Vagina (tissue), 2 donors: ENCODE results near the gene CEP85L. TPM values are rescaled to one million over a fixed set of nuclear protein-coding genes. Genes with fewer than 3 reads are reported as not detected.

Experiments
- DNase-seq, 2 donors: peaks; one replicate each; pipeline ENCODE4 v3.0.0-alpha.2; 2017; ENCODE audit errors: extremely low spot score in 2 of 2
- H3K27ac ChIP-seq: fragments of 200-600 bp; sonication (generic); one replicate; pipeline ENCODE4 v1.5.1; 2019
- H3K27me3 ChIP-seq: fragments of 200-600 bp; sonication (generic); one replicate; pipeline ENCODE4 v1.5.1; 2019
- H3K36me3 ChIP-seq, 2 donors: fragments of 200-600 bp; sonication (generic); one replicate each; pipeline ENCODE4 v1.5.1; 2017 to 2019
- H3K4me1 ChIP-seq: fragments of 200-600 bp; sonication (generic); one replicate; pipeline ENCODE4 v1.5.1; 2019
- H3K4me3 ChIP-seq, 2 donors: fragments of 200-600 bp; sonication (generic); 1 replicate in 1 of 2; 2 replicates in 1 of 2; pipeline ENCODE4 v1.5.1; 2016 to 2019
- H3K9me3 ChIP-seq: fragments of 200-600 bp; sonication (generic); one replicate; pipeline ENCODE4 v1.5.1; 2019
- POLR2A ChIP-seq, 2 donors: fragments of 450-650 bp; IDR thresholded peaks; one replicate each; pipeline ENCODE4 v1.6.1; 2017; ENCODE audit warnings: antibody characterized with exemption in 2 of 2, mild to moderate bottlenecking in 2 of 2, moderate library complexity in 2 of 2
- POLR2AphosphoS5 ChIP-seq, 2 donors: sonication (generic); formaldehyde crosslinking; IDR thresholded peaks; one replicate each; pipeline ENCODE4 v1.9.0; 2017; ENCODE audit warnings: antibody characterized with exemption in 2 of 2, mild to moderate bottlenecking in 2 of 2, low read depth in 1 of 2; ENCODE audit not compliant: insufficient read depth in 1 of 2
- intact Hi-C: fragments of 100-400 bp; cut with DNase I; formaldehyde crosslinking; loops from one replicate; pipeline ENCODE4 v1.15.1; 2023
- total RNA-seq: library from RNA; depleted of rRNA; stranded (reverse); fragments of >200 nt; gene quantifications from one replicate; pipeline ENCODE4 v1.2.3, GENCODE V29; 2016
- TF ChIP-seq, protein P1 (sequence below), 3 experiments: fragments of 450-650 bp in 2 of 3; fragments of 200-600 bp in 1 of 3; sonication (generic) in 1 of 3; IDR thresholded peaks; one replicate each; pipeline ENCODE4 v1.5.1; 2017 to 2019; ENCODE audit warnings: antibody characterized with exemption in 3 of 3, mild to moderate bottlenecking in 2 of 3, moderate library complexity in 2 of 3

The CEP85L gene
- total RNA-seq, 1 donor from 2014 or later = 11.8 TPM

- no peaks in the 10 kb centered on the region for H3K36me3 ChIP-seq
- no peaks in the 10 kb centered on the region for H3K27me3 ChIP-seq
- H3K4me3 ChIP-seq = no peak overlapping the region
- H3K4me1 ChIP-seq = peaks cover 43% of the 10 kb centered on the region
- TF ChIP-seq POLR2A (IDR thresholded peaks at IDR 0.05) = no peak
- TF ChIP-seq, protein P1, sequence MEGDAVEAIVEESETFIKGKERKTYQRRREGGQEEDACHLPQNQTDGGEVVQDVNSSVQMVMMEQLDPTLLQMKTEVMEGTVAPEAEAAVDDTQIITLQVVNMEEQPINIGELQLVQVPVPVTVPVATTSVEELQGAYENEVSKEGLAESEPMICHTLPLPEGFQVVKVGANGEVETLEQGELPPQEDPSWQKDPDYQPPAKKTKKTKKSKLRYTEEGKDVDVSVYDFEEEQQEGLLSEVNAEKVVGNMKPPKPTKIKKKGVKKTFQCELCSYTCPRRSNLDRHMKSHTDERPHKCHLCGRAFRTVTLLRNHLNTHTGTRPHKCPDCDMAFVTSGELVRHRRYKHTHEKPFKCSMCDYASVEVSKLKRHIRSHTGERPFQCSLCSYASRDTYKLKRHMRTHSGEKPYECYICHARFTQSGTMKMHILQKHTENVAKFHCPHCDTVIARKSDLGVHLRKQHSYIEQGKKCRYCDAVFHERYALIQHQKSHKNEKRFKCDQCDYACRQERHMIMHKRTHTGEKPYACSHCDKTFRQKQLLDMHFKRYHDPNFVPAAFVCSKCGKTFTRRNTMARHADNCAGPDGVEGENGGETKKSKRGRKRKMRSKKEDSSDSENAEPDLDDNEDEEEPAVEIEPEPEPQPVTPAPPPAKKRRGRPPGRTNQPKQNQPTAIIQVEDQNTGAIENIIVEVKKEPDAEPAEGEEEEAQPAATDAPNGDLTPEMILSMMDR (IDR thresholded peaks at IDR 0.05) = no peak
- no peak for TF ChIP-seq POLR2AphosphoS5 (IDR thresholded peaks at IDR 0.05; ENCODE audit: insufficient read depth in 1 of 2, low read depth in 1 of 2)
- intact Hi-C loops = no loop called here
- H3K27ac ChIP-seq = no peak overlapping the region
- H3K9me3 ChIP-seq = no peaks in the 10 kb centered on the region
- DNase-seq = no peak
These were observed 6.0 kb downstream of the CEP85L start for GRCh38 chr6:118645395-118645794.

DNA sequence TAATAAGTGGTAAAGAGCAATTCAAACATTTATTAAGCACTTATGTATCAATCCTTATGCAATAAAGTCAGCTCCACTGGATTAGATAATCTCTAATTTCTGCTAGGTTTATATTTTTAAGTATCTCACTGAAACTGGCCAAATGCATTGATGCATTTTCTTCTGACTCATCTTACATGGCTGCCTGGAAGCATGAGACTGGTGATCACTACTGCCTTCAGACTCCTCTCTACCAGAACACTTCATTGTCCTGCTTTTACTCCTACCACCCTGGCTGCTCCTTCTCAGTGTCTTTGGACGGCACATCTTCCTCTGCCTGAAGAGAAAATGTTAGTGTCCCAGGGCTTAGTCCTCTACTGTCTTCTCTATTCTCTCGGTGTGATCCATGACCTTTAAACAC, 7.4 kb downstream of the CEP85L start:
- H3K9me3 ChIP-seq = no peaks in the 10 kb centered on the region
- H3K36me3 ChIP-seq = no peaks in the 10 kb centered on the region
- H3K4me1 ChIP-seq = peaks cover 31% of the 10 kb centered on the region
- intact Hi-C loops = no loop called here
- H3K27ac ChIP-seq = no peak overlapping the region
- no peak for DNase-seq
- TF ChIP-seq POLR2A (IDR thresholded peaks at IDR 0.05) (no peak), POLR2AphosphoS5 (IDR thresholded peaks at IDR 0.05; ENCODE audit: insufficient read depth in 1 of 2, low read depth in 1 of 2) (no peak)
- TF ChIP-seq, protein P1 (IDR thresholded peaks at IDR 0.05) = no peak
- H3K27me3 ChIP-seq = no peaks in the 10 kb centered on the region
- no peak overlapping the region for H3K4me3 ChIP-seq

DNA sequence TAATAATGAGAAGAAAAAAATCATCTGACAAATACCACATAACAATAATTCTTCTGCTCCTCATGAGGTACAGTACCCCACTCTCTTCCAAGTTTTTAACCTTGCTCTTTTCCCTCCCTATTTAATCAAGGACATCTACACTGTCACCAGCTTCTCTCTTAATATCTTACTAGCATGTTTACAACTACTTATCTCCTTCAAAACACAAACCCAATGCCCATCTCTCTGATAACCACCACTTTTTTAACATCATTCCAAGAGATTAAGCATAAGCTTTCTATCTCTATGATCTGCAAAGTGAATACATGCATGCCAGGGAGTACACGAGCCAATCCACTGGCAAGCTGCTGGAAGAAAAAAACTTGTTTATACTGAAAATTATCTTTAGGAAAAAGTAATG, 10.3 kb downstream of the CEP85L start:
- H3K27ac ChIP-seq = no peak overlapping the region
- no peaks in the 10 kb centered on the region for H3K9me3 ChIP-seq
- H3K4me3 ChIP-seq = no peak overlapping the region
- no peaks in the 10 kb centered on the region for H3K36me3 ChIP-seq
- intact Hi-C loops = no loop called here
- DNase-seq = no peak
- H3K27me3 ChIP-seq = no peaks in the 10 kb centered on the region
- TF ChIP-seq, protein P1 (IDR thresholded peaks at IDR 0.05) = no peak
- TF ChIP-seq POLR2A (IDR thresholded peaks at IDR 0.05) (no peak), POLR2AphosphoS5 (IDR thresholded peaks at IDR 0.05; ENCODE audit: insufficient read depth in 1 of 2, low read depth in 1 of 2) (no peak)
- H3K4me1 ChIP-seq = peaks cover 29% of the 10 kb centered on the region

- Histone ChIP-seq H3K4me1 (peaks cover 20% of the 10 kb centered on the region), H3K9me3 (no peaks in the 10 kb centered on the region), H3K36me3 (no peaks in the 10 kb centered on the region), H3K27me3 (no peaks in the 10 kb centered on the region), H3K27ac (no peak overlapping the region), H3K4me3 (no peak overlapping the region)
- DNase-seq = no peak
- TF ChIP-seq, protein P1 (IDR thresholded peaks at IDR 0.05) = no peak
- TF ChIP-seq POLR2AphosphoS5 (IDR thresholded peaks at IDR 0.05; ENCODE audit: insufficient read depth in 1 of 2, low read depth in 1 of 2) = no peak
- TF ChIP-seq POLR2A (IDR thresholded peaks at IDR 0.05) = no peak
- intact Hi-C loops = no loop called here
These were observed 12.1 kb downstream of the CEP85L start for GRCh38 chr6:118639054-118639964.

DNA sequence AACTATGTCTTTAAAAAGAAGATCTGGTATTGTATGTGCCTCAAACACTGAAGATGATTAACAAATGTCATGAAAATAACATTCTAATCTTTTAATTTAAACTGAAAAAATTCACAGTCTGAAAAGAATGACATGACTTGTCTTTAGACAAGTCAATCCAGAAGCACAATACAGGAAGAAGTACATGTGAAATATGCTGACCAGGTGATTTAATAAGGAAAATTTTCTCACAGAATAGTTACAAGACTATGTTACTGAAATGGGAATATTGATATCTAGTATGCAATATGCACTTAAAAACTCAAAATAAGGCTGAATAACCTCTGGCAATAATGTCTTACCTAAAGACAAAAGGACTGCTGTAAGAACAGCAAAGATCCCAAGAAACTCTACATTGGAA, 13.1 kb downstream of the CEP85L start:
- Histone ChIP-seq H3K36me3 (no peaks in the 10 kb centered on the region), H3K9me3 (no peaks in the 10 kb centered on the region), H3K27me3 (no peaks in the 10 kb centered on the region), H3K4me3 (no peak overlapping the region), H3K4me1 (peaks cover 13% of the 10 kb centered on the region), H3K27ac (no peak overlapping the region)
- TF ChIP-seq, protein P1 (IDR thresholded peaks at IDR 0.05) = no peak
- TF ChIP-seq POLR2AphosphoS5 (IDR thresholded peaks at IDR 0.05; ENCODE audit: insufficient read depth in 1 of 2, low read depth in 1 of 2) = no peak
- DNase-seq = no peak
- intact Hi-C loops = no loop called here
